Heart right ventricle (tissue), 16 donors: ENCODE results near the gene ANO1. TPM values are rescaled to one million over a fixed set of nuclear protein-coding genes. Genes with fewer than 3 reads are reported as not detected.
"Not testable (repeated sequence)": the region's sequence is repeated elsewhere in the genome, so short reads cannot be mapped to it uniquely, and the experiment has no call there.

Source experiments
- ATAC-seq, 8 donors: fragments of 200-7000 bp; cut with Tn5 transposase; one replicate each; pipeline ENCODE4 v1.9.1; 2020; ENCODE audit warnings: mild to moderate bottlenecking in 8 of 8, moderate library complexity in 8 of 8, moderate number of reproducible peaks in 1 of 8
- DNase-seq, 2 donors: peaks; one replicate each; pipeline ENCODE4 v3.0.0-alpha.2; 2020
- H3K27ac ChIP-seq, 10 donors: fragments of 200-600 bp; sonication (generic) in 2 of 10; one replicate each; pipeline versions ENCODE4 v1.5.0 to v1.8.0; 2020 to 2022; ENCODE audit warnings: mild to moderate bottlenecking in 3 of 10
- H3K27me3 ChIP-seq, 7 donors: fragments of 200-600 bp; one replicate each; pipeline ENCODE4 v1.8.0; 2021 to 2022; ENCODE audit warnings: mild to moderate bottlenecking in 2 of 7
- H3K36me3 ChIP-seq, 9 donors: fragments of 200-600 bp; sonication (generic) in 1 of 9; one replicate each; pipeline versions ENCODE4 v1.5.0 to v1.8.0; 2020 to 2022; ENCODE audit warnings: mild to moderate bottlenecking in 2 of 9
- H3K4me1 ChIP-seq, 9 donors: fragments of 200-600 bp; sonication (generic) in 1 of 9; one replicate each; pipeline versions ENCODE4 v1.5.0 to v1.8.0; 2020 to 2022; ENCODE audit warnings: mild to moderate bottlenecking in 4 of 9
- H3K4me3 ChIP-seq, 10 donors: fragments of 200-600 bp; sonication (generic) in 2 of 10; one replicate each; pipeline versions ENCODE4 v1.5.0 to v1.8.0; 2020 to 2022; ENCODE audit warnings: mild to moderate bottlenecking in 7 of 10, moderate library complexity in 2 of 10
- H3K9me3 ChIP-seq, 11 donors: fragments of 200-600 bp in 10 of 11; sonication (generic) in 2 of 11; one replicate each; pipeline versions ENCODE4 v1.5.0 to v1.8.0; 2013 to 2022; ENCODE audit warnings: mild to moderate bottlenecking in 2 of 11, control low read depth in 1 of 11, moderate library complexity in 1 of 11
- WGBS, 2 donors: extraction: QIAGEN DNeasy Blood & Tissue Kit; methylation state at CpG; one replicate each; pipeline ENCODE4 v1.1.7; 2013; ENCODE audit warnings: inconsistent platforms in 1 of 2; 5-methylcytosine and 5-hydroxymethylcytosine counted together
- intact Hi-C, 10 donors: fragments of 100-400 bp; cut with DNase I; formaldehyde crosslinking; loops; one replicate each; pipeline versions ENCODE4 v1.11.1 to v1.14.2; 2022
- polyA plus RNA-seq, 2 donors: library from polyadenylated mRNA; stranded (reverse); fragments of 200-250 nt; gene quantifications; one replicate each; pipeline ENCODE4 v1.2.3, GENCODE V29; 2013
- total RNA-seq, 10 donors: library from RNA; stranded (reverse); fragmentation: NEBNext Ultra II Directional in 3 of 10; extraction: Animal tissue kit (Norgen Biotek cat#: 25700) in 3 of 10; gene quantifications; one replicate each; pipeline versions ENCODE4 v1.2.1 to v1.2.4, GENCODE V29; 2021 to 2023
- TF ChIP-seq, protein P1 (sequence below), 9 donors: fragments of 200-600 bp; sonication (generic) in 2 of 9; IDR thresholded peaks; one replicate each; pipeline versions ENCODE4 v1.5.0 to v1.8.0; 2021 to 2022; ENCODE audit warnings: antibody characterized with exemption in 9 of 9, mild to moderate bottlenecking in 5 of 9, moderate library complexity in 1 of 9
- donor health status: Arrhythmogenic right ventricular cardiomyopathy.
- donor health status: ischemic (EF 13 %, LVEDD 7.1; RV severe dilation, severe dysfunction).
- donor health status: healthy with polysubstance abuse.
- donor health status: DM: no; HTN: yes; CAD: no.
- donor health status: DM: no; HTN: no; CAD: no.
- donor health status: ischemic (EF 25% LVEDD 6.9; RV normal size, moderate dysfunction).
- donor health status: ischemic (EF 25% LVEDD 5.7; RV mildly dilated, moderate dysfunction).
- donor health status: healthy.
- donor health status: DM: yes; HTN: yes; CAD: no.
- donor health status: Ischemic cardiomyopathy.
- donor health status: ischemic (EF 35%, LVEDD 5.7; RV mildly dilated, moderate dysfunction).
- donor health status: nonischemic (EF 11% LVEDD 7.7; RV severe dilation, severe dysfunction).
- donor health status: DM: yes; HTN: yes; CAD: no.
- donor health status: PGD.
- donor health status: ischemic (EF 29% LVEDD 5.4; RV normal size, mild dysfunction).
- donor health status: nonischemic (EF 23%, LVEDD 6.1; RV moderate dilation, normal function).

Gene ANO1
- total and polyA plus RNA-seq, 12 donors: 6.6 to 13.8 (median 9.7) TPM

DNA sequence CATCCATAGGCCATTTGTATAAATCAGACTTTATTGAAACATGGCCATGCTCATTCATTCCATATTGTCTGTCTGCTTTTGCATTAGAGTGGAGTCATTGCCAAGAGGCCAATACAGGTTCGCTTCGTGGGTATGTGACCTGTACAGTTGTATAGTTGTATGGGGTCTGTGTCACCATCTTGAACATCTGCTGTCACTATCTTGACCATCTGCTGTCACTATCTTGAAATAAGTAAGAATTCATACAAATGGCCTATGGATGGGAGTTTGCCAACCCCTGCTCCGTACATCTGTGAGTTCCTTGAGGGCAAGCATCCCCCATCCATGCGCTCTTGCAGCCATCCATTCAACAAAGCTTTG, 44.4 kb upstream of the ANO1 start:
- no peak for DNase-seq
- no peak overlapping the region for H3K27ac ChIP-seq
- H3K27me3 ChIP-seq: peaks cover 0 to 3% (median 0%) of the 10 kb centered on the region in 7 donors
- intact Hi-C loops: no loop called here
- ATAC-seq: no peak
- 95 to 96% methylated on average over 4 of the region's 4 CpGs for WGBS, 2 donors
- H3K9me3 ChIP-seq: peaks cover 0 to 17% (median 8%) of the 10 kb centered on the region in 11 donors
- TF ChIP-seq, protein P1, sequence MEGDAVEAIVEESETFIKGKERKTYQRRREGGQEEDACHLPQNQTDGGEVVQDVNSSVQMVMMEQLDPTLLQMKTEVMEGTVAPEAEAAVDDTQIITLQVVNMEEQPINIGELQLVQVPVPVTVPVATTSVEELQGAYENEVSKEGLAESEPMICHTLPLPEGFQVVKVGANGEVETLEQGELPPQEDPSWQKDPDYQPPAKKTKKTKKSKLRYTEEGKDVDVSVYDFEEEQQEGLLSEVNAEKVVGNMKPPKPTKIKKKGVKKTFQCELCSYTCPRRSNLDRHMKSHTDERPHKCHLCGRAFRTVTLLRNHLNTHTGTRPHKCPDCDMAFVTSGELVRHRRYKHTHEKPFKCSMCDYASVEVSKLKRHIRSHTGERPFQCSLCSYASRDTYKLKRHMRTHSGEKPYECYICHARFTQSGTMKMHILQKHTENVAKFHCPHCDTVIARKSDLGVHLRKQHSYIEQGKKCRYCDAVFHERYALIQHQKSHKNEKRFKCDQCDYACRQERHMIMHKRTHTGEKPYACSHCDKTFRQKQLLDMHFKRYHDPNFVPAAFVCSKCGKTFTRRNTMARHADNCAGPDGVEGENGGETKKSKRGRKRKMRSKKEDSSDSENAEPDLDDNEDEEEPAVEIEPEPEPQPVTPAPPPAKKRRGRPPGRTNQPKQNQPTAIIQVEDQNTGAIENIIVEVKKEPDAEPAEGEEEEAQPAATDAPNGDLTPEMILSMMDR (IDR thresholded peaks at IDR 0.05): no peak
- no peak overlapping the region for H3K4me3 ChIP-seq
- H3K36me3 ChIP-seq: no peaks in the 10 kb centered on the region
- peaks cover 0 to 15% (median 2%) of the 10 kb centered on the region in 9 donors for H3K4me1 ChIP-seq

GRCh38 chr11:70034740-70035365, 43.3 kb upstream of the ANO1 start:
- H3K27ac ChIP-seq: no peak overlapping the region
- peaks cover 0 to 4% (median 0%) of the 10 kb centered on the region in 9 donors for H3K4me1 ChIP-seq
- intact Hi-C loops: no loop called here
- ATAC-seq: no peak
- no peaks in the 10 kb centered on the region for H3K36me3 ChIP-seq
- peaks cover 0 to 26% (median 10%) of the 10 kb centered on the region in 11 donors for H3K9me3 ChIP-seq
- H3K27me3 ChIP-seq: peaks cover 0 to 3% (median 0%) of the 10 kb centered on the region in 7 donors
- no peak for DNase-seq
- H3K4me3 ChIP-seq: no peak overlapping the region
- TF ChIP-seq, protein P1 (IDR thresholded peaks at IDR 0.05): no peak
- WGBS, 2 donors: 76 to 78% methylated on average over 11 of the region's 11 CpGs

DNA sequence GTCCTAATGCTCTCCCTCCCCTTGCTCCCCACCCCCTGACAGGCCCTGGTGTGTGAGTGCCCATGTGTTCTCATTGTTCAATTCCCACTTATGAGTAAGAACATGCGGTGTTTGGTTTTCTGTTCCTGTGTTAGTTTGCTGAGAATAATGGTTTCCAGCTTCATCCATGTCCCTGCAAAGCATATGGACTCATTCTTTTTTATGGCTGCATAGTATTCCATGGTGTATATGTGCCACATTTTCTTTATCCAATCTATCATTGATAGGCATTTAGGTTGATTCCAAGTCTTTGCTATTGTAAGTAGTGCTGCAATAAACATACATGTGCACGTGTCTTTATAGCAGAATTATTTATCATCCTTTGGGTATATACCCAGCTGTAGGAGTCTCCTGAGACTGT, 42.5 kb upstream of the ANO1 start:
- 91% methylated on average over 2 of the region's 2 CpGs for whole genome bisulfite sequencing, 2 donors
- not testable (repeated sequence) for ATAC-seq, H3K4me1 ChIP-seq

GRCh38 chr11:70036971-70037882, 40.9 kb upstream of the ANO1 start:
- H3K4me3 ChIP-seq: no peak overlapping the region
- TF ChIP-seq, protein P1 (IDR thresholded peaks at IDR 0.05): no peak
- no peaks in the 10 kb centered on the region for H3K36me3 ChIP-seq
- H3K9me3 ChIP-seq: peaks cover 0 to 31% (median 11%) of the 10 kb centered on the region in 11 donors
- intact Hi-C loops: no loop called here
- DNase-seq (no peak), ATAC-seq (no peak)
- WGBS, 2 donors: 90 to 93% methylated on average over 12 of the region's 12 CpGs
- no peak overlapping the region for H3K27ac ChIP-seq
- no peaks in the 10 kb centered on the region for H3K4me1 ChIP-seq
- peaks cover 0 to 3% (median 0%) of the 10 kb centered on the region in 7 donors for H3K27me3 ChIP-seq

More for the DNA sequence above, 42.5 kb upstream of the ANO1 start:
- H3K27ac ChIP-seq, intact Hi-C loops, H3K27me3 ChIP-seq, H3K36me3 ChIP-seq, DNase-seq, H3K4me3 ChIP-seq: not testable (repeated sequence)
- peaks cover 0 to 26% (median 10%) of the 10 kb centered on the region in 11 donors for H3K9me3 ChIP-seq
